H1 (cell line): ENCODE results near the gene NRXN3.

Experiments
- EP300 ChIP-seq, 2 experiments: IDR thresholded peaks; 1 replicate in 1 of 2; 2 replicates in 1 of 2; pipeline ENCODE4 v1.6.1; 2011 to 2012; ENCODE audit warnings: low read depth in 2 of 2, low read length in 2 of 2, mild to moderate bottlenecking in 2 of 2, borderline replicate concordance in 1 of 2, inconsistent platforms in 1 of 2, moderate library complexity in 1 of 2
- JUND ChIP-seq: IDR thresholded peaks from 2 replicates; pipeline ENCODE4 v1.6.1; 2011; ENCODE audit warnings: mild to moderate bottlenecking, improper control_type of control experiment, low read length
- KDM5A ChIP-seq: fragments of 200-600 bp; IDR thresholded peaks from 2 replicates; pipeline ENCODE4 v1.7.1; 2012; ENCODE audit warnings: mild to moderate bottlenecking, low read length, inconsistent platforms, mixed read lengths
- POLR2A ChIP-seq, 2 experiments: IDR thresholded peaks; 1 replicate in 1 of 2; 2 replicates in 1 of 2; pipeline ENCODE4 v1.6.1; 2011; ENCODE audit warnings: low read depth in 2 of 2, low read length in 2 of 2, mild to moderate bottlenecking in 2 of 2; ENCODE audit errors: control extremely low read depth in 1 of 2
- POLR2AphosphoS5 ChIP-seq: IDR thresholded peaks from 2 replicates; pipeline ENCODE4 v1.6.1; 2011; ENCODE audit warnings: low read depth, low read length
- RAD21 ChIP-seq, 2 experiments: IDR thresholded peaks in 1 of 2; conservative IDR thresholded peaks in 1 of 2; 2 replicates each; pipeline ENCODE4 v1.6.1; 2011; ENCODE audit warnings: low read depth in 2 of 2, low read length in 2 of 2, improper control_type of control experiment in 1 of 2, inconsistent platforms in 1 of 2, mild to moderate bottlenecking in 1 of 2, moderate library complexity in 1 of 2
- RXRA ChIP-seq: IDR thresholded peaks from 2 replicates; pipeline ENCODE4 v1.6.1; 2011; ENCODE audit warnings: low read depth, mild to moderate bottlenecking, low read length, moderate library complexity; ENCODE audit not compliant: insufficient read depth
- SIN3A ChIP-seq, 2 experiments: IDR thresholded peaks in 1 of 2; conservative IDR thresholded peaks in 1 of 2; 2 replicates each; pipeline ENCODE4 v1.6.1; 2011 to 2012; ENCODE audit warnings: low read length in 2 of 2, improper control_type of control experiment in 1 of 2, low read depth in 1 of 2, mild to moderate bottlenecking in 1 of 2
- TEAD4 ChIP-seq: IDR thresholded peaks from 2 replicates; pipeline ENCODE4 v1.6.1; 2012; ENCODE audit warnings: low read depth, low read length, inconsistent platforms, mixed read lengths
- TF ChIP-seq, protein P1 (sequence below), 3 experiments: IDR thresholded peaks; 1 replicate in 2 of 3; 2 replicates in 1 of 3; pipeline versions ENCODE4 v1.5.1 to v1.6.1; 2011; ENCODE audit warnings: low read length in 3 of 3, mild to moderate bottlenecking in 3 of 3, inconsistent platforms in 2 of 3, low read depth in 1 of 3, moderate library complexity in 1 of 3; ENCODE audit not compliant: insufficient read depth in 1 of 3; ENCODE audit errors: control extremely low read depth in 1 of 3
- TF ChIP-seq, protein P2 (sequence below): IDR thresholded peaks from 2 replicates; pipeline ENCODE4 v1.6.1; 2012; ENCODE audit warnings: inconsistent platforms

DNA sequence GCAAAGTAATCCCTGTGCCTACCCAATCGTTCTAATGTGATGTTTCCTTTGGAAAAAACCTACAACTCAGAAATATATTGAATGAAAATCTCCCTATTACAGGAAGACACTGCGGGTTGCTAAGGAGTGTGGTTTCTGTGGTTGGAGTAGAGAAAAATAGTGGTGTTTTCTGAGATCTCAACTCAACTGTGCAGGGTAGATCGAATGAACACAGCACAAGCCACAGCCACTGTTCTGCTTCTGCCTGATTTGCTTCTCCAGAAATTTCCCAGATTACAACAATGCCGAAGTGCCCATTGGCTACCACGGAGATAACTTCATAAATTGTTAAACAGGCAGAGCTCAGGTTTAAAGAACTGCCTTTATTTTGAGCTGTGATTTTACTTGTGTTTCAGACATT lies 1560.8 kb downstream of the NRXN3 start:
- TF ChIP-seq, protein P1, sequence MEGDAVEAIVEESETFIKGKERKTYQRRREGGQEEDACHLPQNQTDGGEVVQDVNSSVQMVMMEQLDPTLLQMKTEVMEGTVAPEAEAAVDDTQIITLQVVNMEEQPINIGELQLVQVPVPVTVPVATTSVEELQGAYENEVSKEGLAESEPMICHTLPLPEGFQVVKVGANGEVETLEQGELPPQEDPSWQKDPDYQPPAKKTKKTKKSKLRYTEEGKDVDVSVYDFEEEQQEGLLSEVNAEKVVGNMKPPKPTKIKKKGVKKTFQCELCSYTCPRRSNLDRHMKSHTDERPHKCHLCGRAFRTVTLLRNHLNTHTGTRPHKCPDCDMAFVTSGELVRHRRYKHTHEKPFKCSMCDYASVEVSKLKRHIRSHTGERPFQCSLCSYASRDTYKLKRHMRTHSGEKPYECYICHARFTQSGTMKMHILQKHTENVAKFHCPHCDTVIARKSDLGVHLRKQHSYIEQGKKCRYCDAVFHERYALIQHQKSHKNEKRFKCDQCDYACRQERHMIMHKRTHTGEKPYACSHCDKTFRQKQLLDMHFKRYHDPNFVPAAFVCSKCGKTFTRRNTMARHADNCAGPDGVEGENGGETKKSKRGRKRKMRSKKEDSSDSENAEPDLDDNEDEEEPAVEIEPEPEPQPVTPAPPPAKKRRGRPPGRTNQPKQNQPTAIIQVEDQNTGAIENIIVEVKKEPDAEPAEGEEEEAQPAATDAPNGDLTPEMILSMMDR (IDR thresholded peaks at IDR 0.05; ENCODE audit: control extremely low read depth in 1 of 3, insufficient read depth in 1 of 3, low read depth in 1 of 3, low read length in 3 of 3) = no peak
- no peak for TF ChIP-seq SIN3A (conservative IDR thresholded peaks at IDR 0.05 in 1 of 2, IDR thresholded peaks at IDR 0.05 in 1 of 2; ENCODE audit: low read depth in 1 of 2, low read length in 2 of 2)
- no peak for TF ChIP-seq JUND
- TF ChIP-seq KDM5A = no peak
- no peak for TF ChIP-seq RAD21 (IDR thresholded peaks at IDR 0.05 in 1 of 2, conservative IDR thresholded peaks at IDR 0.05 in 1 of 2; ENCODE audit: low read depth in 2 of 2, low read length in 2 of 2)
- TF ChIP-seq TEAD4 = no peak
- TF ChIP-seq POLR2AphosphoS5 = no peak
- no peak for TF ChIP-seq POLR2A (IDR thresholded peaks at IDR 0.05; ENCODE audit: control extremely low read depth in 1 of 2, low read depth in 2 of 2, low read length in 2 of 2)
- no peak for TF ChIP-seq RXRA
- TF ChIP-seq, protein P2, sequence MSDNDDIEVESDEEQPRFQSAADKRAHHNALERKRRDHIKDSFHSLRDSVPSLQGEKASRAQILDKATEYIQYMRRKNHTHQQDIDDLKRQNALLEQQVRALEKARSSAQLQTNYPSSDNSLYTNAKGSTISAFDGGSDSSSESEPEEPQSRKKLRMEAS = no peak
- no peak for TF ChIP-seq EP300 (IDR thresholded peaks at IDR 0.05; ENCODE audit: borderline replicate concordance in 1 of 2, low read depth in 2 of 2, low read length in 2 of 2)
